HG03378 (cell line): ENCODE data around the gene COL24A1.
"Not testable (repeated sequence)": the region's sequence is repeated elsewhere in the genome, so short reads cannot be mapped to it uniquely, and the experiment has no call there.

Experiments
- ATAC-seq: cut with Tn5 transposase; IDR thresholded peaks from one replicate; pipeline ENCODE4 v1.9.1; 2021; ENCODE audit warnings: mild to moderate bottlenecking, moderate library complexity; ENCODE audit not compliant: unreplicated experiment

The COL24A1 gene

DNA sequence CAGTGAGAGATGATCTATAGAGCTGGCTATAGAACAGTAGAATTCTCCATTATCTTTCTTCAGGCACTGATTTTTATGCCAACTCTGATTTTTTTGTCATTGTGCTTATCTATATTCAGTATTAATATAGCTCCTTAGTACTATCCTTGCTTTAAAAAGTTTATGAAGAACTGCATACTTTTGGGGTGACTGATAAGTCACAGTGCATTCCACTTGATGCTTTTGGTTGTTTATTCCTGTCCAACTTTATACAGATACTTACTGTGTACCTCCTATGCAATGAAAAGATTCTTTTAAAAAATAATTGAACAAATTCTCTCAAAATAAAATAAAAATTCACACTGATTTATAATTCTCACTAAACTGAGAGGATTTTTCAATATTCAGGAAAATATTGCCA is 71.6 kb downstream of the COL24A1 start:
- ATAC-seq = no peak

DNA sequence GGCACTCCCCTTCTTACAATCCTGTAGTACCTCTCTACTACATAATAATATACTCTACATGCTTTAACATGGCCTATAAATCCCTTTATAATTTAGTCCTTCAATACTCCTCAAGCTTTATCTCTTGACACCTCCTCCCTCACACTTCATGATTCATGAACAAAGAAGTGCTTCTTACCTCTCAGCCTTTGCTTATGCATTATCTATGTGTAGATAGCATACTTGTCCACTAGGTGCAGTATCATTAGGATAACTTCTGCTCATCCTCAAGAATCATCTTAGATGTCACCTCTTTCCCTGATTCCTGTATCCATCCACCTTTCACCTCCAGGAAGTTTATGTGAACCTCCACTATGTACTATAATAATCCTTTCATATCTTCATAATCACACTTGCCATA is 74.4 kb downstream of the COL24A1 start:
- peak; percentile 57 for ATAC-seq

DNA sequence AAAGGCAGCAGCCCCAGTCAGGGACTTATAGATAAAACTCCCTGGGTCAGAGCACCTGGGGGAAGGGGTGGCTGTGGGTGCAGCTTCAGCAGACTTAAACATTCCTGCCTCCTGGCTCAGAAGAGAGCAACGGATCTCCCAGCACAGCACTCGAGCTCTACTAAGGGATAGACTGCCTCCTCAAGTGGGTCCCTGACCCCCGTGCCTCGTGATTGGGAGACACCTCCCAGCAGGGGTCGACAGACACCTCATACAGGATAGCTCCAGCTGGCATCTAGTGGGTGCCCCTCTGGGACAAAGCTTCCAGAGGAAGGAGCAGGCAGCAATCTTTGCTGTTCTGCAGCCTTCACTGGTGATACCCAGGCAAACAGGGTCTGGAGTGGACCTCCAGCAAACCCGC is 84.1 kb downstream of the COL24A1 start:
- not testable (repeated sequence) for ATAC-seq

DNA sequence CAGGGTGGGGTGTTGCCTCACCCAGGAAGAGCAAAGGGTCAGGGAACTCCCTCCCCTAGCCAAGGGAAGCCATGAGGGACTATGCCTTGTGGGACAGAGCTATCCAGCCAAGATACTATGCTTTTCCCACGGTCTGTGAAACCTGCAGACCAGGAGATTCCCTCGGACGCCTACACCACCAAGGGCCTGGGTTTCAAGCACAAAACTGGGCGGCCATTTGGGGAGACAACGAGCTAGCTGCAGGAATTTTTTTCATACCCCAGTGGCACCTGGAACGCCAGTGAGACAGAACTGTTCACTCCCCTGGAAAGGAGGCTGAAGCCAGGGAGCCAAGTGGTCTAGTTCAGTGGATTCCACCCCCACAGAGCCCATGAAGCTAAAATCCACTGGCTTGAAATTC is 84.7 kb downstream of the COL24A1 start:
- ATAC-seq = not testable (repeated sequence)

DNA sequence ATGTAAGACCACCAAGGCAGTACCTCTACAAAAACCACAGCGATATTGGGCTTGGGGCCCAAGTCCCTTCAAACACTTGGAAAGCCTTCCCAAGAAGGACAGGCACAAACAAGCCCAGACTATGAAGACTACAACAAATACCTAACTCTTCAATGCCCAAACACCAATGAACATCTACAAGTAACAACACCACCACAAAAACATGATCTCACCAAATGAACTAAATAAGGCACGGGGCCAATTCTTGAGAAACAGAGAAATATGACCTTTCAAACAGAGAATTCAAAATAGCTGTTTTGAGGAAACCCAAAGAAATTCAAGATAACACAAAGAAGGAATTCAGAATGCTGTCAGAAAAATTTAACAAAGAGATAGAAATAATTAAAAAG is 86.8 kb downstream of the COL24A1 start:
- no peak for ATAC-seq

DNA sequence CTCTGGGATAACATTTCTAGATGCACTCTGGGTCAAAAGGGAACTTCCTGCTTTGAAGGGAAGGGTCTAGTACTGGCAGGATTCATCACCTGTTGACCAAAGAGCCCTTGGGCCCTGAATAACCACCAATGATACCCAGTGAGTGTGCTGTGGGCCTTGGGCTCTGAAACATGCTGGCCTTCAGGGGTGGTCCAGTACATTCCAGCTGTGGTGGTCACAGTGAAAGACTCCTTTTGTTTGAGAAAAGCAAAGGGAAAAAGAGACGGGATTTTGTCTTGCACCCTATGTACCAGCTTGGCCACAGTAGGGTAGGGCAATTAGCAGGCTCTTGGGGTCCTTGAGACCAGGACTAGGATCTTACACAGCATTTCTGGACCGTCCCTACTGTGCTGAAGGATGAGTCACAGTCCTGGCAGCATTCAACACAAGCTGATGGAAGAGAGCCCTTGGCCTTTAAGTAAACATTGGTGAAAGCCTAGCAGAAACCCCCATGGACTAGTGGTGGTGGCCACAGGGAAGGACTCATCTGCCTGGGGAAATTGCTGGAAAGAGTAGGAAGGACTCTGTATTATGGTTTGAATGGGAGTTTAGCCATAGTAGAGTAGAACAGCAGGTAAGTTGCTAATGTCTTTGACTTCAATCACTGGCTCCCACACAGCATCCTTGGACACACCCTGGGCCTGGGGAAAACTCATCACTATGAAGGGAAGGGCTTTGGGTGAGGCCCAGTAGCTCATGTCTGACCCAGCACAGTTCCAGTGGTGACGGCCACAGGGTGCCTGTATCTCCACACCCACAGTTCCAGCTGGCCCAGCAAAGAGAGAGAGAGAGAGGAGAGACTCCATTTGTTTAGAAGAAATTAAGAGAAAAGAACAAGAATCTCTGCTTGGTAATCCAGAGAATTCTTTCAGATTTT is 87.5 kb downstream of the COL24A1 start:
- no peak for ATAC-seq

DNA sequence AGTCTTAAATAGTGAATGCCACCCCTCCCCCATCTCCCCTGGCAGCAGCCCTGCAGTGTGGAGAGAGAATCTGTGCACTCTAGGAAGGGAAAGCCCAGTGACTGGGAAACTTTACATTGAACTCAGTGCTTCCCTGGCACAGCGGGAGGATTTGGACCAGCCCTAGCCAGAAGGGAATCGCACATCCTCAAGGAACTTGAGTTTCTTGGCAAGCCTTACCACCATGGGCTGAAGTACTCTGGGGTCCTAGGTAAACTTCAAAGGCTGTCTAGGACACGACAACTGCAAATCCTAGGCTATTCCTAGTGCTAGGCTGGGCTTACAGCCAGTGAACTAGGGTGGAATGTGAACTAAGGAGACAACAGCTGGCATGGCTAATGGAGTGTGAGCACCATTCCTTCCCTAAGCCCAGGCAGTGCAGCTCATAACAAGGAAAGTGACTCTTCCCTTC is 88.3 kb downstream of the COL24A1 start:
- no peak for ATAC-seq

DNA sequence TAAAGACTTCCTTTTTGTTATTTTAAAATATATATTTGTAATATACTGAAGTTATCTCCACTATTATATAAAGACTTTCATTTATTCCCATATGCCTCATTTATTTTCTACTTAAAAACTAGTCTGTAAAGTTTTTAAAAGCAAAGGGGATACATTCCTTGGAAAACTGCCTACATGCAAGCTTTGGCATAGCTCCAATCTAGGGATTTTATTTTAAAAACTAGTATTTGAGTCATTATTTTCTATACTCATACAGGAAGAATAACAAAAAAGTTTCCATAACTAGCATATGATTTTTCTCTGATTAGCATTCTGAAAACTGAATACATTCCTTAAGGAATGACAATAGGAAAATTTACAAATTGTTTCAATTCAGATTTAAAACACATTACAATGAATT is 88.9 kb downstream of the COL24A1 start:
- no peak for ATAC-seq

DNA sequence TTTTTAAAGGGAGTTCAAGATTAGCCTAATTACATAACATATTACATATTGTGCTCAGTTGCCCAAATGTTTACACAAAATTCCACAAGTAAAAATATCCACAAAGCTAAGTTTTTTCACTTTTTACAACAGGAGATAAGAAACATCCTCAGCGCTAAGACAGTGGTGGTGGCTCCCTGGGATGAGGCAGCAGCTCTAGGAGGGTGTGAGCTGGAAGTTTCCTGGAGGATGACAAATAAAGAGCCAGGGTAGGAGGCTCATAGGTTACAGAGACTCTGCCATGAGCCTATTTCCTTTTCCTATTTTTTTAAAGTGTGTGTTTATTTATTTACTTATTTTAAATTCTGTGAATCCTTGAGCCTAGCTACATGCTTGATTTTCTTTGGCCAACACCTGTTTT is 91.7 kb downstream of the COL24A1 start:
- ATAC-seq = no peak

DNA sequence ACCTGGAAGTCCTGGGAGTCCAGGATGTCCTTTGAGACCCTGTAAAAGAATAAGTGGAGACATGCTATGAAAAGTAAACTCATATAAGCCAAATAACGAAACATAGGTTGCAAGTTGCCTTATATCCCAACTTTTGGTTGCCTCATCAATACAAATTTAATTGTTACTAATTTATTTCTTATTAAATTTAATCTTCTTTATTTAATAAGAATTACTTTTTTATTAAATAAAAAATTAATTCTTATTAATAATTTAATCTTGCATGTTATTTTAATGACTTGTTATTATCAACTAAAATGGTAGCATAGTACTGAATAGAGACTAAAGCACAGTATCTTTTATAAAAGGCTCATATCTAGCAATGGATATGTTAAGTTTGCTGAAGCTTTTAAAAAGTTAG is 92.9 kb downstream of the COL24A1 start:
- ATAC-seq = no peak

DNA sequence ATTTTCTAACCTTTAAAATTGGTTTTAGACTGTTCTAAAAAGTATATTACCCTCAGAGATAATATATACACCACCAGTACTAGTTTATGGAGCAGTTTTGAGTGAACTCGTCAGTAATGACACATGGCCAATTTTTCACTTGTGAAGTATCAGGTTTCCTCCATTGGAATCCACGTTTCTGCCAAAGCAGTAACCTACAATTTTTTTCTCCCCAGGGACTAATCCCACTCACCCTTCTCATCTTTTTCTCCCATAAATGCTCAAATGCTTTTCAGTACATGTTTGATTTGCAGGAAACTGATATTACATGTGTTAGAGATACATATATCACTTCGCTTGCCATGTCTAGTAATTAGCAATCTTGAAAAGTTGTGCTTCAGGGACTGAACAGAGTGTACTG is 94.1 kb downstream of the COL24A1 start:
- ATAC-seq = no peak

DNA sequence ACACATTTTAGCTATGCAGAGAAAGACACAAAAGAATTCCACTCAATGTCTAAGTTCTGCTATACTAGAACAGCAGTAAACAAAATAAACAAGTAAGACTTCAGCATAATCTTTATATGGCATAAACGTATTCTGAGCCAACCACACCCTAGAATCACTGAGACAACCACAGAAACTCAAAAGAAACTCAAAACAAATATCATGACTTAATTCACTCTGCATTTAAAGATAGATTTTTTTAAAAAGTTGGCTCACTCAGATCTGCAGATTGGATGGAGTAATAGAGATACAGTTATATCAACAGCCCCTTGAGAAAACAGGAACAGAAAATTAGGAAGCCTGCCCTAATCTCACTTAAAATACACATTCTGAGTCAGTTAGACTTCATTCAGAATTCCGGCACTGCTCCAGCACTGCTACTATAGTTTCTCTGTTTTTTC is 95.0 kb downstream of the COL24A1 start:
- no peak for ATAC-seq

DNA sequence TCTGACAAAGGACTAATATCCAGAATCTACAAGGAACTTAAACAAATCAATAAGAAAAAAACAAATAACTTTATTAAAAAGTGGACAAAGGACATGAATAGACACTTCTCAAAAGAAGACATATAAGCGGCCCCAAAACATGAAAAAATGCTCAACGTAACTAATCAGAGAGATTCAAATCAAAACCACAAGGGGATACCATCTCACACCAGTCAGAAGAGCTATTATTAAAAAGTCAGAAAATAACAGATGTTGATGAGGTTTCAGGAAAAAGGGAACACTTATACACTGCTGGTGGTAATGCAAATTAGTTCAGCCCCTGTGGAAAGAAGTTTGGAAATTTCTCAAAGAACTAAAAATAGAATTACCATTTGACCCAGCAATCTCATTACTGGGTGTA is 102.2 kb downstream of the COL24A1 start:
- ATAC-seq = no peak

DNA sequence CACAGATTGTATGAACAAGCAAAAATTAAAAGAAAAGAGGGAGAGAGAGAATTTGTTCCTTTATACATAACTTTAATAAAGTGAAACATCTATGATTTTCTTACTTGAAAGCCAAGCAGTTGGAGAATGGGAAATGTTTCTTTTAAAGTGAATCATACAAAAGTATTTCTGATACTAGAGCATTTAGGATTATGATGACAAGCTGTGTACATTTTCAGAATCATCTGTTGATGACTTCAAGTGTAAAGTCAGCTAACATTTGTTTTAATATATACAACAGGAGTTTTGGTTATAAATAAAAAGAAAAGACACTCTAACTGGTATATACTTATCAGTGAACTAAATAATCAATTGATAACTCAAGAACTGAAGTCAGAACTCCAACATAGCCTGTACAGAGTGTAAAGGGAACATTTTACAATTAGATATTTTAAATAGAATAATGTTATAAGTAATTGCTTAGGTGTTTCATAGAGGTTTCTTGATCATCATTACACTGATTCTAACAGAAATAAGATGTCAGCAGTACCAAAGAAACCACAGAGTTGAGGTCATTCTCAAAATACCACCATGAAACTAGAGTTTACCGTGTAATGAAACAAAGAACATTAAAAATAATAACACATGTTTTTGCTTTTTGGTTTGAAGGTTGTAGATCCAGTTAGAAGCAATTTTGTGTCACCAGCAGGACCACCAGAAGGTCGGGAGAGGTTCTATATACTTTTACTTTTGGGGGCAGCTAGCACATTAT is 103.4 kb downstream of the COL24A1 start:
- no peak for ATAC-seq

DNA sequence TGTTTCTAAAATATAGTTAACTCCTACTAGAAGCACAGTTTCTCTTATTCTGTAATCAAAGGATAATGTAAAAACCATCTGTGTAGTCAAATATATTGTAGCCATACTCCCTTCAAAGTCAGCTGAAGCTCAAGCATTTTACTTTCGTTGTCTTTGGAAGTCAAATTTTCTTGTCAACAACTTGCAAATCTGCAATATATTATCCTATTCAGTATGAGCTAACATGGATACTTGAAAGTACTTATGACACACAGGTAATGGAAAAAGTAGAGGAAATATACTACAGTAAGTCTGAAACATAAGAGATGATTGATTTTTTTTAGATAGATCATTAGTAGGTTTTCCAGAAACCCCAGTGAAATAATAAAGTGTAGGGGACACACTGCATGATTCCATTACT is 121.5 kb downstream of the COL24A1 start:
- no peak for ATAC-seq

DNA sequence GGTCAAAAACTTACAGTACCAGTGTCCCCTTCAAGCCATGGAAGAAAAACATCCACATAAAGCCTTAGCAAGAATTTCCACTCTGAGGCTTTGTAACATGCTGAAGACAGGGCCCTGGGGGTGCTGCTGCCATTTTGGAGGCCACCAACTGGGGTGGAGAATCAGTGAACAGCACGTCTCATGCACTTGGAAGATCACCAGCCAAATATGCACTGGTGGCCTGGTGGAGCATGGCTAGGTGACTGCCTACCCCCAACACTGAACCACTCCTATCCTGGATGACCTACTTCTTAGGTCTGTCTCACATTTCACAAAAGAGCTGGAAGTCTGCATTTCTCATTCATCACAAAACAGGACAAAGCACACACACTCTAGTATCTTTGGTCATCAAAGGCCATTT is 126.4 kb downstream of the COL24A1 start:
- no peak for ATAC-seq

DNA sequence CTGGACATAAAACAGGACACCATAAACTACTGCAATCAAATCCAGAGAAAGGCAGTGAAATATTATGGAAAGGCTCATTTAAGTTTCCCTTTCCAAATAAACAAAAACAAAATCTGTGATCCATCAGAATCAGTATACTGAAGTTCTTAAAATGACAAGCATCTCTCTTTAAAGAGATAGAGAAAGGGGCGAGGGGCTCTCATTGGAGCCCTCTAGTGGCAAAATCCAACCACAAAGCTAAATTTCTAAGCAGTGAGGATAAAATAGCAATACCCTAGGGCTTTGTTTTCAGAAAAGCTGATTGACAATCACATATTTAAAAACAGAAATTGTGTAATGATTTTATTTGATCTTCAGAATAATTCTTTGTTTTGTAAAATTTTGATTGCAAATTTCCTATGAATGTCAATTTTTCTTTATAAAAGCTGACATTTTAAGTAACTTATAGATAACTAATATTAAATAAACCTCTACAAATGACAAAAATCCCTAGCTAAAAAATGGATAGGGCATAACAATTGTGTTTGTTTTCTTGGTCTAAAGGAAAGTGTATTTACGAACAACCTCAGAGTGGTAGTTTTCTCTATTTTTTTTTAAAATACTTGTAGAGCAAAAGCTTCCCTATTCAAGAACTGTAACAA is 138.2 kb downstream of the COL24A1 start:
- peak; percentile 59 for ATAC-seq

DNA sequence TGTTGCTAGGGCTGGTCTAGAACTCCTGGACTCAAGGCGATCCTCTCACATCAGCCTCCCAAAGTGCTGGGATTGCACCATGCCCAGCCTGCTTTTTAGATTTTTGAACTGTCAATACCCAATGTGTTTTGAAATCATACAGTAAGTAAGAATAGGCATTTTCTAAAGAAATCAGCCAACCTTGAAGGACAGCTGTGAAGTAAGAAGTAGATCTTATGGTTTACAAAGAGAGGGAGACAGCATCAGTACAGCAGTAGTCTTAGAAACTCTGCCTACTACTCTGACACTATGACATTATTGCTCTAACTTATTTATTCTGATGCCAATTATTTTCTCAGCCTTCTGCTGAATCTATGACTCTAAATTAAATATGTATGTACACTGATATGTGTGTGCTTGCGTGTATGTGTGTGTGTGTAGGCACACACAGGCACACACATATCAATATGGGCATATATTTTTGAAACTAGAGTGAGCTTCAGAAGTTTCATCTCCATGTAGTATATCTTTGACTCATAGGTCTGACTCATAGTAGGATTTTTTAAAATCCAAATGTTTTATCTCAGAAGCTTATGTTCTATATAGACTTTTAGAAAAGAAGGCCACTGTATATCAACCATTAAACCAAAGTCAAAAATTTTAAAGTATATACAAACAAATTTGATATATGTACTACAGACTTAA is 140.4 kb downstream of the COL24A1 start:
- peak; percentile 78 for ATAC-seq

DNA sequence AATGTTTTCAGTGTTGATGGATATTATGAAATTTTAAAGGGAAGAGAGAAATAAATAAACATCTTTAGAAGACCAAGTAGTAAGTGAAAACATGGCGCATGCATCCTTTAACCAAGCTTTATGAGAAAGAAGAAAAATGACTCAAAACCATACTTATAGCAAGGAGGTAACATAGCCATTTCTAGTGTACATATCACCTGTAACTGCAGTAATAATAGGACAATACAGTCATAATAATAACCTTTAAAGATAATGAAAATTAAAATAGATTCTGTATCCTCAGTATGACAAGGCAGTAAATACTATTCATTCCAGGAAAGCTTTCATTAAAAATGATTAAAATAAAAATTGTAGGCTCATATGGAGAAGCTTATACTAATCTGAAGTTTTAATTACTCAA is 141.2 kb downstream of the COL24A1 start:
- ATAC-seq = no peak

DNA sequence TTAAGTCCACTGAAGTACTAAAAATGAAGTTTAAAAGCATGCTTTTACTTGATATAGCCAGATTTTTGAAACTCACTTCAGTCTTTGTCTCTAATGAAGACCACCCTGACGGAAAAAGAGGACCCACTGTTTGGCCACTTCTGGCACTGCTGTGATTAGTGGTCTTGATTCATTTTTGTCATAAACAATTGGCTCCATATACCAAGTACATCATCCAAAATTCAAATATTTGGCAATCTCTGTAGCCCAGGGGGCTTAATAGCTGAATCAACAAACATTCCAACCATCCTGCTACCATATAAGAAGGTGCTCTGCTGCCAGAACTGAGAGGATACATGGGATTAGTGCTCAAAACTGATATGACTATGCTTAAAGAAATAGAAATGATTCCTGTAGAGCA is 156.0 kb downstream of the COL24A1 start:
- no peak for ATAC-seq
